NOMO-1 (cell line): ENCODE results near the gene HIVEP3.

ENCODE experiments used
- DNase-seq, 2 experiments: peaks; one replicate each; lab custom pipeline; 2025; ENCODE audit not compliant: unreplicated experiment in 2 of 2; lab: John Stamatoyannopoulos, UW

The HIVEP3 gene

DNA sequence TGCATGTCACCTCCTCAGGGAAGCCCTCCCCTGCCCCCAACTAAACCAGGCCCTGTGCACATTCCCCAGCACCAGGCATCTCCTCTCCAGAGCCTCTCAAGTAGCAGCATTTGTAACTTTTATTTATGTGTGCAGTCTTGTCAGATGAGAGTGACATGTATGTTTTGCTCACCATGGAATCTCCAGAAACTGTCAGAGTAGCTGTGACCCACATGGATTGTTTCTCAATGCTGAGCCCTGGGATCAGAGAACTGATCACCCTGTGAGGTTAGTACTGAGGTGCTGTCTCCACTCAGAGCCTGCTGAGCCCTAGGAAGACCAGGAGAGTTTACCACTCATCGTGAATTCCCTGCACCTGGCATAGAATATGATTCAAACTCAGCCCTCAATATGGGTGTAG lies 243.3 kb downstream of the HIVEP3 start:
- no peak for DNase-seq

DNA sequence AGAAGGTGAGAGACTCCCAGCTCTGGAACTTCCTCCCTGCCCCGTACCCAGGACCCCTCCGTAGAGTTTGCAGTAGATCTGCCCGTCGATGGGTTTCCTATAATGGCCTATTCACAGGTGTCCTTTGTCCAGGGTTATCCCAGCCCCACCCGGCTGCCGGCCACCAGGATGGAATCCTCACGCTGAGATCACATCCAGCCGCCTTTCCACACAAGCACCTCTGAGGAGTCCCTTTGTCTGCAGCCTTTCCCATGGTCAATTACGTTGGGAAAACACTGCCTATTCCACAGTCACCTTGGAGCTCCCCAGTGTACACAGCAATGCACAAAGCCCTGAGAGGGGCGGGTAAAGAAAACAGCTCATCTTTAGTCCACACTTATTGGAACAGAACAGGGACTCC lies 244.2 kb downstream of the HIVEP3 start:
- DNase-seq: no peak

DNA sequence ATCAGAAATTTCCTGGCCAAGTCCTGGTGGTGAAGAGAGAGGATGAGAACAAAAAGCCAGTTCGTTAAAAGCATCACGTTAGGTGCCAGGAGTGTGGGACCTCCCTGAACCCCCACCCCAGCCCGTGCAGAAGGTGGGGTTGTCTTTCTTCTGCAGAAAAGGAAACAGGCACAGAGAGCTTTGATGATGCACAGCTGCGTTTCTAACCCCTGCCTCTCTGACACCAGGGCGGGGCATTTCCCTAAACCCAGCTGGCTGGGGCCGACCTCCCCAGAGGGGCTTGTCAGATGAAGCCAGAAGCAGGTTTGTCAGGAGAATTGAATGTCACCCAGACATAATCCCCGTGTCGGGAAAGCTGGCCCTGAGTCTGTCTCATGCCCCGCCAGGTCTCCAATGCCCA lies 244.9 kb downstream of the HIVEP3 start:
- no peak for DNase-seq

DNA sequence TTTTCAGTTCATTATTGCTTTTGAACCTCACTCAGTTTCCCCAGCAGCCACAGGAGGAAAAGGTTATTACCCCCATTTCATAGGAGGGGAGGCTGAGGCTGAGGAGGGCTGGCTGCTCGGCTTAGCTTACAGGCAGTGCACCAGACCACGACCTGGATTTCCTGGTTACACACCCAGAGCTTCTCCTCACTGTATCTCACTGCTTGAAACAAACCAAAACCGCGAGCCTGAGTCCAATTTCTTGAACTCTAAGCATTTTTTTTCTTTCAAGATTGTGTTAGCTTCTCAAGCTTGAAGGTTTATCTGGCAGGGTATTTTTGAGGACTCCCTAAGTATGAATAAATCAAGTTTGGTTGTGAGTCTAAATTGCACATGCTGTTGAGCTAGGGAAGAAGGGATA lies 245.3 kb downstream of the HIVEP3 start:
- DNase-seq: no peak

DNA sequence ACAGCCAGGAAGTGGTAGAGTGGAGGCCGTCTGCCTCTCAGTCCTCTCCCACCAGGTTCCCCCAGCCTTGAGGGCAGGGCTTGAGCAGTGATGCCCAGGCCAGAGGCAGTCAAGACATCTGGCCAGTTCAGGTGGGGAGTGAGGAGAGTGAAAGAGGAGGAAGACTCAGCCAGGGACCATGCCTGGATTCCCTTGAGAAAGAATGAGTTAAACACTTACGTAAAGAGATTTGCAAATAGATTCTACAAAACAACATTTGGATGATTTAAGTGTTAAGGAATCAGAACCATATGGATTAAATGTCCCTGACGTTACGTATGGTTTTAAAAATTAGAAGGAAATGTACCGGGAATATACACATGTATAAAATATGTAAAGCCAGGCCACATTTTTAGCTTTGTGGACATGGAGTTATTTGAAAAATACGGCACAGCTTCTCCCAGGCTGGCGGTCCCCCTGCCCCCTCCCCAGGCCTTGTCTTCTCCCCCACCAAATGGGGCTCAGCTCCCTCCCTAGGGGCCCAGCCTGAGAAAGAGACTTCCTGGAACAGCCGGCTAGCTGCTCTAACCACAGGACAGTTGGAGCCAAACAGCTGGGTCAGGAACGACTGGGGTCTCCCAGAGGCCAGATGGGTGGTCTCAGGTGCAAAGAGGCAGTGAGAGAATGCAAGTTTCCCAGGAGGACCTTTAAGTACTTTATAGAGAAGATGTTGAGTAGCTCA lies 245.9 kb downstream of the HIVEP3 start:
- DNase-seq: no peak

DNA sequence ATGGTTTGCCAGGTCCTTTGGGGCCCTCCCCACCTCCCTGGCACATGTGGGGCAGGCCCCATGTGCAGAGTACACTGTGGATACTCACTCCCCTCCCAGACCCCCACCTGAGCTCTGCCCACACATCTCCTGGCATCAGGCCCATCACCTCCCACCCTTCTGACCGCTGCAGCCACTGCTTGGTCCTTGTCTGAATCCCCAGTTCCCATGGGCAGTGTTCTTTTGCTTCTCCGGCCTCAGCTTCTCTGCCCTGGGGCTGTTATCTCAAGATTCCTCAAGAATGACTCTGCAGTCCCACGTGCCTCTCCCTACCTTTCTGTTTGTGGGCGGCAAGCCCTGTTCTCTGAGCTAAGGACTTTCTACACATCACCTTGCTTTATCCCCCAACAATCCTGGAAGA lies 246.5 kb downstream of the HIVEP3 start:
- no peak for DNase-seq

DNA sequence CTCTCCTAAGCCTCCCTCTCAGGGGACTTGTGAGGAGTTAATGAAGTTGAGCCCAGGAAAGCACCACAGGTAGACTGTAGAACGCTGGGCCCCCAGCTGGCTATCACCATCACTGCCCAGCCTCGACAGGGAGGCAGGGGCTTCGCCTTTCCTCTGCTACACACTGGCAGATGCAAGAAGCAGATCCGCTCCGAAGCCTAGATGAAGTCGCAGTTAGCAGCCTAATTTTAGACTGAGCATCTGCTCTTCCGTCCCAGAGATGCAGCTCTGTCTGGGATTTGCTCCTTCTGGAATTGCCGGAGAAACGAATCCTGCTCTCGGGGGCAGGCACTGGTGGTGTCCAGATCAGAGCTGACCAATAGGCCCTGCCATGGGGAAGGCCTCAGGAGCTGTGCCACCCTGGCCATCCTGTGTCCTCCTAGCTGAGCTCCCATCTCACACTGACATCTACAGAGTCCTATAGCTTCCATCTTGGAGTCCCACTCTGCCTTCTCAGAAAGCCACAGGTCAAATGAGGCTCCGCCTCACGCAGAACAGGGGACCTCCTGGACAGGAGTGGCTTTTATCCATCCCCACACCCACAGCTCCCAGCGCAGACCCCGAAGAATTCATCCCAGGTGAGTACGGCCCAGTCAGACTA lies 247.5 kb downstream of the HIVEP3 start:
- no peak for DNase-seq

DNA sequence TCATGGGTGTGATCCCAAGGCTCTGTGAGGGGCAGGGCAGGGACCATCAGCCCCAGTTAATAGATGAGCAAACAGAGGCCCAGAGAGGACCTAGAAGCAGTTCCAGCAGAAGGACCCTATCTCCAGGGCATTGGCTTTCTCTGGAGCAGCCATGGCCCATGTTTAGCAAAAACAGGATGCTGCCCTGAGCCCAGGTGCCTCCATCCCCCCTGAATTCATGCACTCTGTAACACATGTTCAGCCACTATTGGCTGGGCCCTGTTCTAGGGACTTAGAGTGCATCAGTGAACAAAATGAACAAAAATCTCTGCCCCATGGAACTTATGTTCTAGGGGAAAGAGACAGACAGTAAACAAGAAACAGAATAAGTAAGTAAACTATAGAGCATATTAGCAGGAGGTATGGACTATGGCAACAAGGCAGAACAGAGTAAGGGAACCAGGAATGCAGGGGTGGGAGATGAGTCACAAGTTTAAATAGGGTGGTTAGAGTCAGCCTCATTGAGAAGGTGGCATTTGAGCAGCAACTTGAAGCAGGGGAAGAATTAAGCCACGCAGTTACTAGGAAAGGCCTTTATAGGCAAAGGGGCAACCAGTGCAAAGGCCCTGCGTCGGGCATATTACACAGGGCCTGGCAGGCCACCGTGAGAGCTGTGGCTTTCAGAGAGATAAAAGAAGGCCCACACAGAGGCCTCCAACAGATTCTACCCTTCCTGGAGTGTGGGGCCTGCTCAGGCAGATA lies 248.3 kb downstream of the HIVEP3 start:
- no peak for DNase-seq

DNA sequence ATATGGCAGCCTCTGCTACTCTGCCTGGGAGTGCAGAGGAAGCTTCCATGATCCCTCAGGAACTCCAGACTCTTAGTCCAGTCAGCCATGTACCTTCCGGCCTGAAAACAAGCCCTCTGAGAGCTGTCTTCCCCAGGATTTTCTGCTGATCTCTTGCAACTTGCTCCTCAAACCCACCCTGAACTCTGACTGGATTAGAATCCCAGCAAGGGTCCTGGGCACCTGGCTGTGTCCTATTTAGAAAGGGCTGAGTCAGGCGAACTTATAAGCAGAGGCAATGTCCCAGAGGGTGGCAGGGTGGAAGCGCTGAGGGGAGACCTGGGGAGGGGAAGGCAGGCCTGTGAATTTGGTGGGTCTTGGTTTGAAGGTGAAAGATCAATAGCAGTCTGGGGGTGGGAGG lies 249.8 kb downstream of the HIVEP3 start:
- DNase-seq: no peak

DNA sequence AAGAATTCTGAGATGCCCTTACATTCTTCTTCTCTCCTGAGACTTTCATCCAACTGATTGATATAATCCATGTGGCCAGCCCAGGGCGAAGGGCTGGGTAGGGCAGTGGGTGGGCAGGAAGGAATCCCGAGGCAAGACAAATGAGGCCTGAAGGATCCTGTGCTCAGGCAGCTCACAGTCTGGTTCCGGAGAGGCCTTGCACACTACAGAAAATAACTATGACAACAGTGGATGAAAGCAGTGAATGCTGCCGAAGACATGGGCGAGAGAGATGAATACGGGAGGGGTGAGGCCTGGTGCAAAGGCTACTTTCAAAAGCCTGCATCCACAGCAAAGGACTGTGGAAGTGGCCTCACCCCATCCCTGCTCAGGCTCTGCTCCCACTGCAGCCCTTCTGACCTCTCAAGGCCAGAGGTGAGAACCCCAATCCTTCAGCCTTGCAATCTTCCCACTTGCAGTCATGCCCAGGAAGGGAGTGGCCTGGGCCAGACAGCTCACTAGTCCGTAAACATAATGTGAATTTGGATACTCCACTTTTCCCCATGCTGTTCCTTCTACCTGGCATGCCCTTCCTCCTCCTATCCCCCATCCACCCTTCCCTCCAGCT lies 250.6 kb downstream of the HIVEP3 start:
- no peak for DNase-seq

DNA sequence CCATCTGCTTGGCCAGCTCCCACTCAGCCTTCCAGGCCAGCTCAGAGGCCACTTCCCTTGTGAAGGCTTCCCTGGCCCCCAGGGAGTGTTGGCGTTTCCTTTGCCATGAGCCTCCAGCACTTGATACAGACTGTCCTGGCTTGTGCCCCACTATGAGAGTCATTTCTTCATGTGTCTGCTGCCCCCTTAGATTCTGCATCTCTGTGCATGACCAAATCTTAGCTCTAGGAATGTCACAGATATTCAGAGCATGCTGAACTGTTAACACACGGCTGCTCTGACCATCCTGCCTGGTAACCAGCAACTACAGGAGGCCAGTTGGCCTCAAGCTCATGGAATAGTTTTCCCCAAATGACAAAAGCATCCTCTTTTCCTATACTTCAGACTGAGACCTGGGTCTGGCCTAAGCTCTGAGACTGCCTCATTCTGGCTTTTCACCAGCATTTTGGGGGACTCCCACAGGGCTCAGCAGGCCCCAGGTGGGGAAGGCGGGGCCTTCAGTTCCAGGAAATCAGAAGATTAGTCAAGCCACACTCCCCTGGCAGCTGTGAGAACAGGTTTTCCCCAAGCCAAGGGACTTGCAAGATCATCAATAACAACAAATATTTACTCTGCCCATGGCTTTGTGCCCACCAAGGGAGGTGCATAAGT lies 251.6 kb downstream of the HIVEP3 start:
- no peak for DNase-seq

DNA sequence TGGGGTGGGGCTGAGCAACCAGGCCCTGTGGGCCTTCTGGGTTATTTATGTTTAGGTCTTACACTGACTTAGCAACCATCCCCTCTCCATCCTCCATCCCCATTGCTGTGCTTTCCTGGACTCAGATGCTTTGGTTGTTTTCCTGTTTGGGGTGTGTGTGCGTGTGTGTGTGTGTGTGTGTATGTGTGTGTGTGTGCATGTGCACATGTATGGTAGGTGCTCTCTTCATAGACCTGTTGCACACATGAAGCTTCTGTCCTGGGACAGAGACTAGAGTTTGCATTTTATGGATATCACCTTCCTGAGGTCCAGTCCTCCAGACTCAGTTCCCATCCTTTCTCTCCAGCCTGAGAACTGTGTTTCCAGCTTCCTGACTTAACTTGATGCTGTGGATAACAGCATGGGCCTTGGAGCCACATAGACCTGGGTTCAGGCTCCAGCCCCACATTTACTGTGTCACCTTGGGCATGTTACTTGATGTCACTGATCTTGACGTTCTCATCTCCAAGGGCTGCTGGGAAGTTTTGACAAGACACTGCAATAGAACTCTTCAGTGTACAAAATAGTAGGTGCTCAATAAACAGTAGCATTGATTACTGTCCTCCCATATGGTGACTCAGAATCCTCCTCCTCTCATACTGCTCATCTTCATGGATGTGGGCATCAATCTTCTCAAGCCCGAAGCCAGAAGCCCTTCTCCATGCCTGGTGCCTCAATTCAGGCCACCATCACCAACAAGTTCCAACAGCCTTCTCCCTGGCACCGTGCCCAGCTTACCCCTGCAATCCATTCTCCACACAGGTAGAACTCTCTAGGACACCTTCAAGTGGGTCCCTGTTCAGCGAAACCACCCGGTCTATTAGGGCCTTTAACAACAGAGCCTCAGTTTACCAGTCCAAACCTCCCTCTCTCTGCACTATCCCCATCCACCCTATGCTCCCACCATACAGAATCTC lies 252.5 kb downstream of the HIVEP3 start:
- no peak for DNase-seq

DNA sequence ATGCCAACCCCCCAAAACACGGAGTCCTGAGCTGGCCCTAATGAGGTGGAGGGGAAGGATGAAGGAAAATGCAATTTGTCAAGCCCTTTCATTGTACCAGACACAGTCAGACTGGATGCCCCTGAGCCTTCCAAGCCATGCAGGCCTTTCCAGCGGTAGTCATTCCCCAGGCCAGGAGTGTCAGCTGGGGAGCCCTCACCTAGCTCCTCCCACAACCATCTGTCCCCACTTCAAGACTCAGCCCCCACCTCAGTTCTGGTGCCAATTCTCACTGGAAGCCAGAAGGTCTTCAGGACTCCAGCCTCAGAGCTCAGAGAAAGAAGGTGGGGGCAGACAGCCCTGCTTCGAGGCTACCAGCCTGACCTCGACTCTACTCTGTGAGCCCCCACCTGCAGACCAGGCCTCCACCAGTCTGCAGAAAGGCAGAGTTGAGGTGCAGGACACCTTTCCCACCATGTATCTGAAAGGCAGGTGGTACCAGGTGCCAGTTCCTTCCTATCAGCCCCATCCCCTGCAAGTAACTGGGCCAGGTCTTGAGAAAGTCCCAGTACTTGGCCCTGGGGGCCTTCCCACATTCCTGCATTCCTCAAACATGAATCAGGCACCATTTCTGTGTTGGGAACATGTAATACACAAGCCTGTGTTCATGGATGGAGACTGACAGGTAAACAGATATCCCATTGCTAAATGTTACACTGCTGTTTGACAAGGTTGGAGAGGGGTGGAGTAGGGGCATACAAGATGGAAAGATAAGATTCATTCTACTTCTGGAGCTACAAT lies 253.7 kb downstream of the HIVEP3 start:
- DNase-seq: no peak

DNA sequence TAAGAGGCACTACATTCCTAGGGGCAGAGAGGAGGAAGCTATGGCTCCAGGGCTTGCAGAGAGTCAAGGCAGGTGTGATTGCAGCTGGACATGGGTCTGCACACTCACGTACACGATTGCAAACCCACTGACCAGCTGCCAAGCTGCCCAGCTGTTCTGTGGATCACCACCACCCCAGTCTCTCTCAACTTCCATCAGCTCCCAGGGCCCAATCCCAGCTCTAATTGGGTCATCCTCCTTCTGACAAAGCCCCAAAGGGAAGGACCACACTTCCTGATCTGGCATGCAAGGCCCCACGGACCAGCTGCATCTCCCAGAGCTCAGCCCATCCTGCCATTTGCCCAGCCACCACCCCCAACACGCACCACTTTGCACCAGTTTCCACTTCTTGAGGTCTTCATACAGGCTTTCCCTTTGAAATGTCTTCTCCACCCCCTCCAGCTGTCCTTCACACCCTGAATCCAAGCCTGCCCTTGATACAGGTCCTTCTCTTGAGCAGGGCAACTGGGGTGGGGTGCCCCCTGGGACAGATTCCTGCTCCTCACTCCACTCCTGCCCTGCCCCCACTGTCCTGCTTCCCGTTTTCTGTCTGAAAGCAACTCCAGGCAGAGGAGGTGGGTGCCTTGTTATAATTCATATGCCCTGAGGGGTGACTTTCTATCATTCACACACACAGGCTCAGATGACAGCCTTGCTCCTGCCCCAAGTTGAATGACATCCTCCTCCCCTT lies 254.9 kb downstream of the HIVEP3 start:
- DNase-seq: no peak

DNA sequence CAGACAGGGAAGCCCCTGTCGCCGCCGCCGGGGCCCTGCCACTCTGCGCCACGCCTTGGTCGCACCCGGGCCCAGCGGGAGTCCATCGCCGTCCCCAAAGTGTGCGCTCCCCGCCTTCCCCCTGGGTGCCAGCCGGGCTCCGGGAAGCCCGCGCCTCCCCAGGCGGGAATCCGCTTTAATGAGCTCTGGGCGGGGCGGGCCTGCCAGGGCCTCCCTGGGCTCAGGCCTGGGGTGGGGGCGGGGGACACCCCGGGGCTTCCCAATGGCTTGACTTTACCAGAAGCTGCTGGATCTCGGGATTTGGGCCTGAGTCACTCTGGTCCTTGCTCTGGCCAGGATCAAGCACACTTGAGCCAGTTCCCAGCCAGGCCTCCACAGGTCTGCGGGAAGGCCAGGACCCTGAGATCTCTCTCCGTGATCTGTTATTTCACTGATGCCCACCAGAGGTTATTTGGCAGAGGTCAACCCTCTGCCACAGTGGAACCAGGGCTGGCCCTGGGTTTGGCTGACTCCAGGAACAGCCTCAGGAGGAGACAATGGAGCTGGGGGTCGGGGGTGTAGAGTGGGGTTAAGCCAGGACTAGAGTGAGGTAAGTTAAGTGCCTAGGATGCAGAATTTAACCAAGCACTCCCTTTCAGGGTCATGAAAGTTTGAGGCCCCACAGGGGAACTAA lies 255.8 kb downstream of the HIVEP3 start:
- DNase-seq: no peak

DNA sequence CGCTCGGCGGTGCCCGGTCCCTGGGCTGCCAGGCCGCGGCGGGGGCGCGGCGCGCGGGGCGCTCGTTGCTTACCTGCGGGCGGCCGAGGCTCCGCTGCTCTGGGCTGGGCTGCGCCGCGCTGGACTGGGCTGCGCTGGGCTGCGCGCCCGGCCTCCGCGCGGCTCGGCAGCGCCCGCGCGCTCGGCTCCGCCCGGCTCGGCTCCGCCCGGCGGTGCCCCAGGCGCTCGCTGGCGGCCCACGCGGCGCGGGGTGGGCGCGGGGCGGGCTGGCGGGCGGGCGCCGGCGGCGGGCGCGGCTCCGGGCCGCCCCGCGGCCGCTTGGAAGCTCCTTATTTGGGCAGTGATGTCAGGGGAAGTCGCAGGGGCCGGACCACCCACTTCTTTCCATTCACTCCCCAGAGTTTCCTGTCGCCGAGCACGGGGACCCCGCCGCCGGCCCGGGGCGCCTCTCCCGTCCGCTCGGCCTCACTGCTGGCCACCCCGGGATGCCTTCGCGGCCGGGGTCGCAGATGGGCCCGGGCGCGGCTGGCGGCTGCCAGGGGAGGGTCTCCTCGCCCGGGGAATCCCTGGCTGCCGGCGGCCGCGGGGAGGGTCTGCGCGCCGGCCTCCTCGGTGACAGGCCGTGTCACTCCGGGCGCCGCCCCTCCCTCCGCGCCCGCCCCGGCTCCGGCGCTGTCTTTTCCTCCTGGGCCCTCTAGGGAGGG lies 256.5 kb downstream of the HIVEP3 start:
- DNase-seq: peak; percentile 80 to 81

DNA sequence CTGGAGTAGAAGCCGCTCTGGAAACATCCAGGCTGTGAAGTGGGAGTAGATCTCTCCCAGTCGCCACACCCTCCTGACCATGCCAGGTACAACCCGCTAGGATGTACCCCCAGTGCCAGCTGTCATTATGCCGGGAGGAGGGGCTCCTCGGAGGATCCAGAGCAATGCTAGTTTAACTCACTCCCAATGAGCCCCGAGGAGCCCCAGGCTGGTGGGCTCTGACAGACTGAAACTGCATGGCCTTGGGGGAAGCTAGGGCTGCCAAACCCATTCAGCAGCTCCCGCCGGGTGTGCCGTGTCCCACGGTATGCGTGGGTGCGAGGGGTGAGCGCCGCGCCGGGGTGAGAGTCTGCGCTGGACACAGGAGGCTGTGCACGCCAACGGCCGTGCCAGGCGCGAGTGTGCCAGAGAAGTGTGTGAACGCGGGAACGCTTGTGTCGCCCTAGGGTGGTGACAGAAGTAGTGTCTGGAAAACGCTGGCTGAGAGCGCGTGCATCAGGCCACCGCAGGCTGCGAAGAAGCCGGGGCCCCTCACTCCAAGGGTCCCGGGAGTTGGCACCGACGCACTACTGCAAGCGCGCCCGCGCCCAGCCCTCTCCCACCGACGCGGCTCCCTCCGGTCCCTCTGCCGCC lies 257.2 kb downstream of the HIVEP3 start:
- DNase-seq: no peak
